Measurements from ENCODE around the gene KRT16. TPM values are rescaled to one million over a fixed set of nuclear protein-coding genes. Genes with fewer than 3 reads are reported as not detected.

Gene KRT16
- total RNA-seq = 0.09 TPM in 1 of 2 replicates, not detected in the other

DNA sequence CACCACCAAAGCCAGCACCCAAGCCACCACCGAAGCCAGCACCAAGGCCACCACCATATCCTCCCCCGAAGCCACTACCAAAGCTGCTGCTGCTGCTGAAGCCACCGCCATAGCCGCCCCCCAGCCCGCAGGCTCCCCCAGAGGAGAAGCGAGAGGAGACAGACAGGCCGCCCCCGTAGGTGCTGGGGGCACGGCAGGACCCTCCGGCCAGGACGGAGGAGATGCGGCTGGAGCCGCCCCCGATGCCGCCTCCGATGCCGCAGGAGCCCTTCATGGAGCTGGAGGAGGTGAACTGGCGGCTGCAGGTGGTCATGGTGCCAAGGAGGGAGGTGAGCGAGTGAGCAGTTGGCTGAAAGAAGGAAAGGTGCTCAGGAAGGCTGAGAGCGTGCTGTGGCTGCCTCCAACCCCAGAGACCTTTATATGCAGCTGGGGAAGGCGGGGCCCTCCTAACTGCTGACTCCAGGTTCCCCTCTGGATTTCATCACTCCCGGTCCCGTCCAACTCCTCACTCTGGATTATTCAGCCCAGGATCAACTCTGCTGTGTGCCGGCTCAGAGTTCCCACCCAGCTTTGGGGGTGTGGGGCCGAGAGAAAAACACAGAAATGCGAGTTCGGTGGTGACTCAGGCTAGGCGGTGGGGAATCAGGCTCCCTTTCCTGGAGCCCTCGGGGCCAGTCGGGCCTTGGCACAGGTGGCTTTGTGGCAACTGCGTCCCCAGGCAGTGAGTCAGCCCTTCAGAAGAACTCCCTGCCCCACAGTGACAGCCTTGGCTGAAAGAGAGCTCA, at the start of gene KRT16:
KRT16 (minus strand) TSS at position 392 of the 785 bp plus-strand sequence; CDS start at position 313, 79 bp downstream.

DNA sequence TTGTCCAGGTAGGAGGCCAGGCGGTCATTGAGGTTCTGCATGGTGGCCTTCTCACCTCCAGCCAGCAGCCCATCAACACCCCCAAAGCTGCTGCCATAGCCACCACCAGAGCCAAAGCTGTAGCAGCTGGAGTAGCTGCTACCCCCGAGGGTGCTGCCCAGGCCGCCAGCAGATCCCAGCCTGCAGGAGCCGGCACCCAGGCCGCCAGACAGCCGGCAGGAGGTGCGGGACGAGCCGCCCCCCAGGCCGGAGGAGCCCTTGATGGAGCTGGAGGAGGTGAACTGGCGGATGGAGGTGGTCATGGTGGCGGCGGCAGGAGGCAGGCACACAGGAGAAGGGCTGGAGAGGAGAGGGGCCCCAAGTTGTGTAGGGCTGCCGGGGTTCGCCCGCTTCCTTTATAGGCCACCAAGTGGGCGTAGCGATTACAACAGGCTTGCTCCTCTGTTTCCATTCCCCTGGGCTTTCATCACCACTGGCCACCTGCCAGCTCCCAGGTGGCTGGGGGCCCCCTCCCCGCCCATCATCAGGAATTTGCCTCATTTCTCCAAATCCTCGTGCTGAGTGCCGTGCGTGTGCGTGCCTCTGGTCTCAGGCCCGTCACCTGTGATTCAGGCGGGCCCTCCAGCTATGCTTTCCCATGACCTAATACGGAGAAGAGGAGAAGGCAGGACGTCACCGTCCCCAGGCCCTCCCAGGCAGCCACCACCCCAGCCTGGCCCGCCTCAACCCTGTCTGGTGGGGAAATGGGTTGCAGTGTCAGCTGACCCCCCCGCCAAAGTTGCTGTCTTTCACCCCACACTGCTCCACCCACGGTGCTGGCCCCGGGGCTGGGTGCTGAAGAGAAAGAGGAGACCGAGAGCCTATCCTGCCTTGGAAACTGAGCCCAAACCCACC, 11.9 kb upstream of the KRT16 start, which contains the start of gene KRT17:
KRT17 (minus strand) TSS at position 368 of the 894 bp plus-strand sequence; CDS start at position 302, 66 bp downstream.

DNA sequence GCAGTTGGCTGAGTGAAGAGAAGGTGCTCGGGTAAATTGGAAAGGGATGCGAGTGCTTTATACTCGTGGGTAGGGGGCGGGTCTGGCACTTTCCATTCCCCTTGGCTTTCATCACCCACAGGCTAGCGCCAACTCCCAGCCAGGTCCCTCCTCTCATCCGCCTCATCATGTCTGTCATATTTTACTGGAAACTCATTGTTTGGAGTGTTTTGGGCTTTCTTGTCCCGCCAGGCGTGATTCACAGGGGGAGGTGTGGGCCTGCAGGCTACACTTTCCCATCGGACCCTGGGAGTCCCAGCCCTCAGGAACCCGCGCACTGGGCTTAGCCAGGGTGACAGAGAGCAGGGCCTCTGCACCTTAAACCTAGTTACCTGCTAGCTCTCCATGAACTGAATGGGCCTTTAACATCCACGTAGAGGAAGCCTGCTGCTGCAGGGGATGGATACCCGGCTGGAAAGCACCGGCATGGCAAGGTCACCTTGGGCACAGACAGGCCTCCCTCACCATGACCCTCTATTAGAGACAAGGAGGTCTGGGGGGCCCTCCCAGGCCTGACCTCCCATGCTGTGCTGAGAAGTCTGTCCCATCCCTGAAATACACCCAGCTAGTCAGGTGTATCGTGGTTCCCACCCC, 25.6 kb downstream of the KRT16 start, which contains the start of gene KRT14:
KRT14 (minus strand) TSS at position 33 of the 633 bp plus-strand sequence. CDS start 61 bp downstream, outside the sequence.

DNA sequence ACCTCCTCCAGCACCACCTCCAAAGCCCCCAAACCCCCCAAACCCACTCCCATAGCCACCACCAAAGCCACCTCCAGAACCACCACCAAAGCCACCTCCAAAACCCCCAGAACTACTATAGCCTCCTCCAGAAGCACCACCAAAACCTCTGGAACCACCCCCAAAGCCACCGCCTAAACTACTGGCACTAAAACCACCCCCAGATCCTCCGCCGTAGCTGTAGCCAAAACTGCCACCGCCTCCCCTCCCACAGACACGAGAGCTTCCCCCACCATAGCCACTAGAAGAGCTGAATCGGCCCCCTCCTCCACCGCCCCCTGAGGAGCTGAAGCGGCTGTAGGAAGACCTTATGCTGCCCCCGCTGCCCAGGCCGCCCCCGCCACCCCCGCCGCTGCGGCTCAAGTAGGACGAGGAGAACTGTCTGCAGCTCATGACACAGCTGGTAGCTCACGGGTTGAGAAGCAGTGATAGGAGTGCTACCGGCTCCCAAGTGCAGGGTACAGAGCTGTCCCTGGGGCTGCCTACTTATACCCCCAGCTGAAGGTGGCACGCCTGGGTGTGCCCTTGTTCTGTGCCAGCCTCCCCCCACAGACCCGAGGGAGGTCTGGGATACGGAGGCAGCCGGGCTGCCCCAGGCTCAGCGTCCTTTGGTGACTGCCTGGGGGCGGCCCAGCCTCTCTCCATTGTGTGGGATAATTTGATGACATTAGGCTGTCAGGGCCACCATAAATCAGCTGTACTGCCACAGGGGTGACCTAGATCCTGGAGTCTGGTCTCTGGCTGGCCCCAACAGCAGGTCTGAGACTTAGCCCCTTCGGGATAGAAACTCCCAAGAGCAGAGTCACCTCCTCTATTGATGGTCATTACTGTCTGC, 40.8 kb downstream of the KRT16 start, which contains the start of gene KRT9:
KRT9 (minus strand) TSS at position 499 of the 874 bp plus-strand sequence; CDS start at position 432, 67 bp downstream.

Other genes starting within 250 kb of the KRT16 start
- not detected in 2 replicates for gene KRT33B, start 243.0 kb downstream of the KRT16 start, total RNA-seq
- gene KRT34, start 230.5 kb downstream of the KRT16 start, total RNA-seq = not detected in 2 replicates
- gene KRT31, start 215.2 kb downstream of the KRT16 start, total RNA-seq = not detected in 2 replicates
- gene KRT37, start 188.2 kb downstream of the KRT16 start, total RNA-seq = not detected in 2 replicates
- gene KRT38, start 171.8 kb downstream of the KRT16 start, total RNA-seq = not detected in 2 replicates
- gene KRT32, start 145.4 kb downstream of the KRT16 start, total RNA-seq = not detected in 2 replicates
- 0.09 TPM in 1 of 2 replicates, not detected in the other for gene KRT35, start 131.6 kb downstream of the KRT16 start, total RNA-seq
- gene KRT36, start 122.9 kb downstream of the KRT16 start, total RNA-seq = under 0.01 TPM in 1 of 2 replicates, not detected in the other
- gene KRT13, start 107.2 kb downstream of the KRT16 start, total RNA-seq = not detected in 2 replicates
- 0.56 and 1.8 TPM in 2 replicates for gene KRT15, start 93.9 kb downstream of the KRT16 start, total RNA-seq
- gene KRT19, start 84.5 kb downstream of the KRT16 start, total RNA-seq = 144 and 171 TPM in 2 replicates
- gene KRT9, start 40.7 kb downstream of the KRT16 start, total RNA-seq = not detected in 2 replicates
- 0.19 TPM in 1 of 2 replicates, not detected in the other for gene KRT14, start 25.9 kb downstream of the KRT16 start, total RNA-seq
- 2.2 and 2.4 TPM in 2 replicates for gene KRT17, start 11.8 kb upstream of the KRT16 start, total RNA-seq
- gene EIF1, start 76.1 kb upstream of the KRT16 start, total RNA-seq = 68.4 and 86.9 TPM in 2 replicates
- not detected in 2 replicates for gene GAST, start 99.6 kb upstream of the KRT16 start, total RNA-seq
- 0.28 and 0.36 TPM in 2 replicates for gene HAP1, start 121.9 kb upstream of the KRT16 start, total RNA-seq
- gene JUP, start 173.9 kb upstream of the KRT16 start, total RNA-seq = 79.8 and 113 TPM in 2 replicates
- gene P3H4, start 199.2 kb upstream of the KRT16 start, total RNA-seq = 62.4 and 107 TPM in 2 replicates
- gene FKBP10, start 200.2 kb upstream of the KRT16 start, total RNA-seq = 103 and 201 TPM in 2 replicates
- gene NT5C3B, start 223.5 kb upstream of the KRT16 start, total RNA-seq = 54.4 and 54.8 TPM in 2 replicates
- 0.18 TPM in 1 of 2 replicates, not detected in the other for gene KLHL10, start 225.1 kb upstream of the KRT16 start, total RNA-seq

Measured in endothelial cell of coronary artery (primary cell).